DOHH2 (cell line): ENCODE results near the gene C8G.

Experiments
- EZH2phosphoT487 ChIP-seq: fragments of 200-600 bp; sonication (generic); IDR thresholded peaks from 2 replicates; pipeline ENCODE4 v1.6.1; 2017; ENCODE audit warnings: borderline replicate concordance, mild to moderate bottlenecking, antibody characterized with exemption, low read length, moderate library complexity, mixed read lengths
- TF ChIP-seq, protein P1 (sequence below): fragments of 200-600 bp; sonication (generic); IDR thresholded peaks from one replicate; pipeline ENCODE4 v1.5.1; 2014; ENCODE audit warnings: antibody characterized with exemption, mild to moderate bottlenecking, low read depth, low read length; ENCODE audit not compliant: poor library complexity, severe bottlenecking

DNA sequence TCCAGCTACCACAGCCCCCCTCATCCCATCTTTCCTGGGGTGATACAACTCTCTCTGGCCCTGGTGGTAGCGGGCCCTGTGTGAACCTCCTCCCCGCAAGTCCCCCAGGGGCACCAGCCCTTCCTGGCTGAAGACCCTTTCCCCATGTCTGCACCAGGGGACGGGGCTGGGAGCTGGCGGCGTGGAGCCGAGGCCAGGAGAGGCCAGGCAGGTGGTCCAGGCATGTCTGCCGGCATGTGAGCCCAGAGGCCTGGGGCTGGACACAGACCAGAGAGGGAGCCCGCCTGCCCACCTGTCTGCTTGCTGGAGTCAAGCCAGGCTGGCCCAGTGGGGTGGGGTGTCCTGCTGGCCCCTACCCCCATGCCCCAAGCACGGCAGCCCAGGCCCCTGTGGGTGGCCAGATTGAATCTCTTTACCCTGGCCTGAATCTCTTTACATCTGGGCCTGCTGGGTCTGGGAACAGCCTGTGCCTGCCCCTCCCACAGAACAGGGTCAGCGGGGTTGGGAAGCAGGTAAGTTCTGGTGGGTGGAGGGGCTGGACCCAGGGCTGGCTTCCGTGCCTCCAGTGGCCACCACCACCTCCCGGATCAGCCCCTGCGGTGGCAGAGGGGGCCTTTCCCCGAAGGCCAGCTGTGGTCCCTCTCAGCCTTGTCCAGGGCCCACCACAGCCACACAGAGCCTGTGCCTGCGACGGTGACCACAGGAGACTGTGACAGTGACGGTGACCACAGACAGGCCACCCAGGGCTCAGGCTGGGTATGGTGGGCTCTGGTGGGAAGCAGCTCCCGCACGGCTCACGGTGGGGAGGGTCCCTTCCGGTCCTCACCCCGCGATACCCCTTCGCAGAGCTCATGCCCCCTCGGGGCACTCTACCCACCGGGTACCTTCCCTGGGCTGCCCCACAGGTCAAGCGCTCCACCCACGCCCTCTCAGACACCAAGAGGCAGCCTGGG, 14.1 kb downstream of the C8G start:
- TF ChIP-seq, protein P1, sequence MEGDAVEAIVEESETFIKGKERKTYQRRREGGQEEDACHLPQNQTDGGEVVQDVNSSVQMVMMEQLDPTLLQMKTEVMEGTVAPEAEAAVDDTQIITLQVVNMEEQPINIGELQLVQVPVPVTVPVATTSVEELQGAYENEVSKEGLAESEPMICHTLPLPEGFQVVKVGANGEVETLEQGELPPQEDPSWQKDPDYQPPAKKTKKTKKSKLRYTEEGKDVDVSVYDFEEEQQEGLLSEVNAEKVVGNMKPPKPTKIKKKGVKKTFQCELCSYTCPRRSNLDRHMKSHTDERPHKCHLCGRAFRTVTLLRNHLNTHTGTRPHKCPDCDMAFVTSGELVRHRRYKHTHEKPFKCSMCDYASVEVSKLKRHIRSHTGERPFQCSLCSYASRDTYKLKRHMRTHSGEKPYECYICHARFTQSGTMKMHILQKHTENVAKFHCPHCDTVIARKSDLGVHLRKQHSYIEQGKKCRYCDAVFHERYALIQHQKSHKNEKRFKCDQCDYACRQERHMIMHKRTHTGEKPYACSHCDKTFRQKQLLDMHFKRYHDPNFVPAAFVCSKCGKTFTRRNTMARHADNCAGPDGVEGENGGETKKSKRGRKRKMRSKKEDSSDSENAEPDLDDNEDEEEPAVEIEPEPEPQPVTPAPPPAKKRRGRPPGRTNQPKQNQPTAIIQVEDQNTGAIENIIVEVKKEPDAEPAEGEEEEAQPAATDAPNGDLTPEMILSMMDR = no peak
- no peak for TF ChIP-seq EZH2phosphoT487
